ENCODE results near the gene RPS6KA2. TPM values are rescaled to one million over a fixed set of nuclear protein-coding genes. Genes with fewer than 3 reads are reported as not detected.

RPS6KA2 gene
- total and polyA plus RNA-seq, 7 experiments from 2014 or later = 4.5 to 17.1 (median 6.6) TPM

- Histone ChIP-seq H3K9me3 (ENCODE audit: control insufficient read depth in 2 of 3, low read length in 3 of 3) (no peaks in the 10 kb centered on the region), H3K36me3 (ENCODE audit: control insufficient read depth in 2 of 3, insufficient read depth in 3 of 3, low read length in 3 of 3) (no peaks in the 10 kb centered on the region), H3K4me3 (ENCODE audit: low read length) (no peak overlapping the region), H3K27me3 (ENCODE audit: control insufficient read depth in 2 of 2, insufficient read depth in 2 of 2, low read length in 2 of 2) (no peaks in the 10 kb centered on the region), H3K27ac (ENCODE audit: low read depth, low read length) (no peak overlapping the region), H3K4me1 (ENCODE audit: control insufficient read depth in 2 of 2, insufficient read depth in 2 of 2, low read length in 2 of 2) (peaks cover 11 to 12% of the 10 kb centered on the region in 2 donors)
- Mint-ChIP-seq H3K4me3 (no peak overlapping the region), H3K9me3 (peaks cover 0 to 8% (median 0%) of the 10 kb centered on the region in 11 donors), H3K27ac (no peak overlapping the region), H3K36me3 (peaks cover 0 to 13% (median 9%) of the 10 kb centered on the region in 5 donors), H3K4me1 (peaks cover 15 to 29% (median 23%) of the 10 kb centered on the region in 7 donors), H3K27me3 (peaks cover 0 to 2% (median 0%) of the 10 kb centered on the region in 5 donors)
- intact Hi-C loops (cut with micrococcal nuclease) = no loop called here
- ATAC-seq (no peak), DNase-seq (no peak)
- POLR2A ChIA-PET = interaction anchor here (0.6 kb wide), 1 partner anchor 24 kb away, joined by 4 read pairs; no protein-coding TSS in a partner anchor
- CTCF ChIA-PET = no interaction called here
Measured at GRCh38 chr6:166544296-166544605, 82.8 kb downstream of the RPS6KA2 start.

- H3K4me1 ChIP-seq (ENCODE audit: control insufficient read depth in 2 of 2, insufficient read depth in 2 of 2, low read length in 2 of 2) = peaks cover 13 to 14% of the 10 kb centered on the region in 2 donors
- H3K4me3 ChIP-seq (ENCODE audit: low read length) = no peak overlapping the region
- Mint-ChIP-seq H3K27me3 (peaks cover 0 to 2% (median 0%) of the 10 kb centered on the region in 5 donors), H3K4me3 (no peak overlapping the region), H3K9me3 (peaks cover 0 to 6% (median 0%) of the 10 kb centered on the region in 11 donors), H3K4me1 (peaks cover 16 to 32% (median 25%) of the 10 kb centered on the region in 7 donors), H3K27ac (peak overlapping the region in 2 of 9 donors; percentile 20 to 36), H3K36me3 (peaks cover 0 to 13% (median 6%) of the 10 kb centered on the region in 5 donors)
- no peaks in the 10 kb centered on the region for H3K9me3 ChIP-seq (ENCODE audit: control insufficient read depth in 2 of 3, low read length in 3 of 3)
- intact Hi-C loops (cut with micrococcal nuclease) = no loop called here
- ChIA-PET CTCF (no interaction called here), POLR2A (interaction anchor here (0.6 kb wide), 1 partner anchor 25 kb away, joined by 4 read pairs; no protein-coding TSS in a partner anchor)
- H3K27me3 ChIP-seq (ENCODE audit: control insufficient read depth in 2 of 2, insufficient read depth in 2 of 2, low read length in 2 of 2) = no peaks in the 10 kb centered on the region
- no peaks in the 10 kb centered on the region for H3K36me3 ChIP-seq (ENCODE audit: control insufficient read depth in 2 of 3, insufficient read depth in 3 of 3, low read length in 3 of 3)
- H3K27ac ChIP-seq (ENCODE audit: low read depth, low read length) = no peak overlapping the region
- ATAC-seq = no peak
- DNase-seq = no peak
Measured at GRCh38 chr6:166543603-166544295, 83.3 kb downstream of the RPS6KA2 start.

GRCh38 chr6:166542580-166542912 lies 84.5 kb downstream of the RPS6KA2 start:
- Histone ChIP-seq H3K36me3 (ENCODE audit: control insufficient read depth in 2 of 3, insufficient read depth in 3 of 3, low read length in 3 of 3) (no peaks in the 10 kb centered on the region), H3K4me3 (ENCODE audit: low read length) (no peak overlapping the region), H3K27me3 (ENCODE audit: control insufficient read depth in 2 of 2, insufficient read depth in 2 of 2, low read length in 2 of 2) (no peaks in the 10 kb centered on the region), H3K27ac (ENCODE audit: low read depth, low read length) (no peak overlapping the region), H3K4me1 (ENCODE audit: control insufficient read depth in 2 of 2, insufficient read depth in 2 of 2, low read length in 2 of 2) (peaks cover 13 to 14% of the 10 kb centered on the region in 2 donors), H3K9me3 (ENCODE audit: control insufficient read depth in 2 of 3, low read length in 3 of 3) (no peaks in the 10 kb centered on the region)
- Mint-ChIP-seq H3K27ac (peak overlapping the region in 1 of 9 donors; percentile 23), H3K27me3 (no peaks in the 10 kb centered on the region), H3K4me1 (peaks cover 16 to 38% (median 28%) of the 10 kb centered on the region in 7 donors), H3K4me3 (no peak overlapping the region), H3K36me3 (peaks cover 0 to 12% (median 3%) of the 10 kb centered on the region in 5 donors), H3K9me3 (peaks cover 0 to 1% (median 0%) of the 10 kb centered on the region in 11 donors)
- DNase-seq (no peak), ATAC-seq (no peak)
- intact Hi-C loops (cut with micrococcal nuclease) = no loop called here
- CTCF ChIA-PET = no interaction called here
- POLR2A ChIA-PET = no interaction called here

- Histone ChIP-seq H3K9me3 (ENCODE audit: control insufficient read depth in 2 of 3, low read length in 3 of 3) (no peaks in the 10 kb centered on the region), H3K36me3 (ENCODE audit: control insufficient read depth in 2 of 3, insufficient read depth in 3 of 3, low read length in 3 of 3) (no peaks in the 10 kb centered on the region), H3K4me1 (ENCODE audit: control insufficient read depth in 2 of 2, insufficient read depth in 2 of 2, low read length in 2 of 2) (peaks cover 13 to 14% of the 10 kb centered on the region in 2 donors), H3K27me3 (ENCODE audit: control insufficient read depth in 2 of 2, insufficient read depth in 2 of 2, low read length in 2 of 2) (no peaks in the 10 kb centered on the region), H3K27ac (ENCODE audit: low read depth, low read length) (no peak overlapping the region), H3K4me3 (ENCODE audit: low read length) (peak overlapping the region; percentile 22)
- Mint-ChIP-seq H3K36me3 (peaks cover 0 to 12% (median 3%) of the 10 kb centered on the region in 5 donors), H3K27ac (peak overlapping the region in 8 of 9 donors; percentile 12 to 89 (median 84)), H3K4me3 (peak overlapping the region in 8 of 10 donors; percentile 50 to 78 (median 76)), H3K27me3 (no peaks in the 10 kb centered on the region), H3K4me1 (peaks cover 16 to 38% (median 28%) of the 10 kb centered on the region in 7 donors), H3K9me3 (peaks cover 0 to 1% (median 0%) of the 10 kb centered on the region in 11 donors)
- CTCF ChIA-PET = no interaction called here
- ATAC-seq (no peak), DNase-seq (peak in 1 of 9 donors; percentile 33)
- POLR2A ChIA-PET = no interaction called here
- intact Hi-C loops (cut with micrococcal nuclease) = loop anchor here (1.0 kb wide), 2 partner anchors 85 to 125 kb away; partner anchors contain the start of gene RPS6KA2 (in 2 of the 2)
Measured at GRCh38 chr6:166541876-166542579, 85.0 kb downstream of the RPS6KA2 start.

- Histone ChIP-seq H3K36me3 (ENCODE audit: control insufficient read depth in 2 of 3, insufficient read depth in 3 of 3, low read length in 3 of 3) (no peaks in the 10 kb centered on the region), H3K4me1 (ENCODE audit: control insufficient read depth in 2 of 2, insufficient read depth in 2 of 2, low read length in 2 of 2) (peaks cover 13 to 14% of the 10 kb centered on the region in 2 donors), H3K9me3 (ENCODE audit: control insufficient read depth in 2 of 3, low read length in 3 of 3) (no peaks in the 10 kb centered on the region), H3K4me3 (ENCODE audit: low read length) (peak overlapping the region; percentile 22), H3K27me3 (ENCODE audit: control insufficient read depth in 2 of 2, insufficient read depth in 2 of 2, low read length in 2 of 2) (no peaks in the 10 kb centered on the region), H3K27ac (ENCODE audit: low read depth, low read length) (peak overlapping the region; percentile 50)
- POLR2A ChIA-PET = no interaction called here
- intact Hi-C loops (cut with micrococcal nuclease) = loop anchor here (1.0 kb wide), 2 partner anchors 86 to 124 kb away; partner anchors contain the start of gene RPS6KA2 (in 2 of the 2)
- ATAC-seq (no peak), DNase-seq (no peak)
- peaks cover 16 to 38% (median 28%) of the 10 kb centered on the region in 7 donors for H3K4me1 Mint-ChIP-seq
- CTCF ChIA-PET = no interaction called here
- H3K36me3 Mint-ChIP-seq = peaks cover 0 to 15% (median 3%) of the 10 kb centered on the region in 5 donors
- no peaks in the 10 kb centered on the region for H3K27me3 Mint-ChIP-seq
- peaks cover 0 to 1% (median 0%) of the 10 kb centered on the region in 11 donors for H3K9me3 Mint-ChIP-seq
- peak overlapping the region in 7 of 9 donors; percentile 12 to 89 (median 85) for H3K27ac Mint-ChIP-seq
- H3K4me3 Mint-ChIP-seq = peak overlapping the region in 9 of 10 donors; percentile 31 to 78 (median 76)
Measured at GRCh38 chr6:166541366-166541765, 85.7 kb downstream of the RPS6KA2 start.

- no peaks in the 10 kb centered on the region for H3K27me3 Mint-ChIP-seq
- ATAC-seq (peak; percentile 87), DNase-seq (peak in 7 of 9 donors; percentile 3 to 48 (median 25))
- ChIA-PET POLR2A (no interaction called here), CTCF (no interaction called here)
- H3K4me3 Mint-ChIP-seq = peak overlapping the region in 9 of 10 donors; percentile 22 to 78 (median 76)
- peaks cover 0 to 1% (median 0%) of the 10 kb centered on the region in 11 donors for H3K9me3 Mint-ChIP-seq
- Histone ChIP-seq H3K4me3 (ENCODE audit: low read length) (peak overlapping the region; percentile 22), H3K27me3 (ENCODE audit: control insufficient read depth in 2 of 2, insufficient read depth in 2 of 2, low read length in 2 of 2) (no peaks in the 10 kb centered on the region), H3K9me3 (ENCODE audit: control insufficient read depth in 2 of 3, low read length in 3 of 3) (no peaks in the 10 kb centered on the region), H3K27ac (ENCODE audit: low read depth, low read length) (peak overlapping the region; percentile 50), H3K4me1 (ENCODE audit: control insufficient read depth in 2 of 2, insufficient read depth in 2 of 2, low read length in 2 of 2) (peaks cover 13 to 14% of the 10 kb centered on the region in 2 donors), H3K36me3 (ENCODE audit: control insufficient read depth in 2 of 3, insufficient read depth in 3 of 3, low read length in 3 of 3) (no peaks in the 10 kb centered on the region)
- peaks cover 16 to 38% (median 28%) of the 10 kb centered on the region in 7 donors for H3K4me1 Mint-ChIP-seq
- peak overlapping the region in 8 of 9 donors; percentile 12 to 89 (median 84) for H3K27ac Mint-ChIP-seq
- intact Hi-C loops (cut with micrococcal nuclease) = loop anchor here (1.0 kb wide), 2 partner anchors 87 to 123 kb away; partner anchors contain the start of gene RPS6KA2 (in 2 of the 2)
- H3K36me3 Mint-ChIP-seq = peaks cover 0 to 11% (median 3%) of the 10 kb centered on the region in 5 donors
Measured at GRCh38 chr6:166540631-166541331, 86.3 kb downstream of the RPS6KA2 start.
